GM12865 (cell line): ENCODE data around the gene NSD1.

Experiments
- DNase-seq: peaks from one replicate; pipeline ENCODE4 v3.0.0; 2010; ENCODE audit warnings: low read depth
- H3K4me3 ChIP-seq: 2 replicates; pipeline ENCODE4 v1.5.1; 2011; ENCODE audit warnings: mild to moderate bottlenecking, low read depth, low read length, control low read depth
- CTCF ChIP-seq: IDR thresholded peaks from 2 replicates; pipeline ENCODE4 v1.5.1; 2011; ENCODE audit warnings: low read length, control low read depth, low read depth, inconsistent platforms; ENCODE audit not compliant: insufficient read depth; ENCODE audit errors: missing control alignments

NSD1 gene

GRCh38 chr5:177194268-177194667, 60.7 kb downstream of the NSD1 start:
- H3K4me3 ChIP-seq = no peak overlapping the region
- TF ChIP-seq CTCF = no peak
- DNase-seq = no peak

GRCh38 chr5:177195307-177195952, 61.9 kb downstream of the NSD1 start:
- no peak for TF ChIP-seq CTCF
- no peak for DNase-seq

GRCh38 chr5:177198738-177199137, 65.2 kb downstream of the NSD1 start:
- no peak for TF ChIP-seq CTCF
- H3K4me3 ChIP-seq = no peak overlapping the region
- DNase-seq = peak; percentile 13

More at GRCh38 chr5:177195307-177195952, 61.9 kb downstream of the NSD1 start:
- no peak overlapping the region for H3K4me3 ChIP-seq

GRCh38 chr5:177204281-177204680, 70.7 kb downstream of the NSD1 start:
- no peak for DNase-seq
- TF ChIP-seq CTCF = no peak
- no peak overlapping the region for H3K4me3 ChIP-seq

- TF ChIP-seq CTCF = no peak
- H3K4me3 ChIP-seq = no peak overlapping the region
- no peak for DNase-seq
Measured at GRCh38 chr5:177209610-177210009, 76.0 kb downstream of the NSD1 start.

- no peak for DNase-seq
- TF ChIP-seq CTCF = no peak
- H3K4me3 ChIP-seq = no peak overlapping the region
Measured at GRCh38 chr5:177212242-177212641, 78.7 kb downstream of the NSD1 start.

- H3K4me3 ChIP-seq = no peak overlapping the region
- DNase-seq = no peak
- TF ChIP-seq CTCF = no peak
Measured at GRCh38 chr5:177220576-177220975, 87.0 kb downstream of the NSD1 start.
